Glutamatergic neuron (in vitro differentiated cells): ENCODE measurements around the gene ACOXL. TPM values are rescaled to one million over a fixed set of nuclear protein-coding genes. Genes with fewer than 3 reads are reported as not detected.
A peak's percentile ranks its signal among the peaks of the same experiment; 100 is the strongest.

Experiments used
- DNase-seq: peaks from one replicate; pipeline ENCODE4 v3.0.0; 2022
- H3K27ac Mint-ChIP-seq: one replicate; pipeline ENCODE4 v1.8.0; 2020; ENCODE audit warnings: mild to moderate bottlenecking, mixed read lengths, inconsistent platforms; ENCODE audit not compliant: unreplicated experiment
- H3K27me3 Mint-ChIP-seq: one replicate; pipeline ENCODE4 v1.8.0; 2020; ENCODE audit warnings: mild to moderate bottlenecking, moderate library complexity, mixed read lengths, inconsistent platforms; ENCODE audit not compliant: unreplicated experiment
- H3K36me3 Mint-ChIP-seq: one replicate; pipeline ENCODE4 v1.8.0; 2020; ENCODE audit warnings: mild to moderate bottlenecking, mixed read lengths, inconsistent platforms; ENCODE audit not compliant: unreplicated experiment
- H3K4me1 Mint-ChIP-seq: one replicate; pipeline ENCODE4 v1.8.0; 2020; ENCODE audit warnings: mild to moderate bottlenecking, low read depth, mixed read lengths, inconsistent platforms; ENCODE audit not compliant: unreplicated experiment
- H3K4me3 Mint-ChIP-seq: one replicate; pipeline ENCODE4 v1.8.0; 2020; ENCODE audit warnings: mild to moderate bottlenecking, mixed read lengths, inconsistent platforms; ENCODE audit not compliant: unreplicated experiment
- H3K9me3 Mint-ChIP-seq: one replicate; pipeline ENCODE4 v1.8.0; 2020; ENCODE audit warnings: mild to moderate bottlenecking, moderate library complexity, mixed read lengths, inconsistent platforms; ENCODE audit not compliant: unreplicated experiment
- total RNA-seq: library from RNA; stranded (reverse); fragmentation: NEBNext Ultra II Directional; extraction: Animal tissue kit (Norgen Biotek cat#: 25700); gene quantifications from one replicate; pipeline ENCODE4 v1.2.1, GENCODE V29; 2021; ENCODE audit not compliant: unreplicated experiment
- TF ChIP-seq, protein P1 (sequence below): fragments of 200-600 bp; sonication (generic); IDR thresholded peaks from one replicate; pipeline ENCODE4 v1.5.0; 2021; ENCODE audit not compliant: partially characterized antibody, unreplicated experiment

The ACOXL gene
- total RNA-seq, 1 donor from 2014 or later, result 1.4 TPM

DNA sequence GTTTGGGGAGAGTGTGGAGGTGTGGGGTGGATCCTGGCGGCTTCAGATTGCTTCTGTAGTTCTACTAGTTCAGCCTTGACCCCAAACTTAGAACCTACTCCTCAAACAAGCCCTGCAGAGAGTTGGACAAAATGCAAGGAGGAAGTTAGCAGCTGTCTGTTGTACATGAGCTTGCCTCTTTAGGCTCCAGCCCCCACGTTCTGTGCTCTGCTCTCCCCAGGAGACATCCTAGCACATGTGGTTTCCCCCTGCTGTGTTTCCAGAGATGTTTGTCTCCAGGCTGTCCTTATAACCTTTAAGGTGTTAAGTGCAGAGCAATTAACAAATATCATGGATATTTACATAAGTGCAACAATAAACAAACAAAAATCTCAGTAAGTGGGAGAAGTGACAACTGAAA is 111.1 kb downstream of the ACOXL start:
- no peak for DNase-seq
- peaks cover 7% of the 10 kb centered on the region for H3K27me3 Mint-ChIP-seq
- H3K4me1 Mint-ChIP-seq, result no peaks in the 10 kb centered on the region
- H3K27ac Mint-ChIP-seq, result no peak overlapping the region
- no peaks in the 10 kb centered on the region for H3K9me3 Mint-ChIP-seq
- H3K36me3 Mint-ChIP-seq, result no peaks in the 10 kb centered on the region
- H3K4me3 Mint-ChIP-seq, result no peak overlapping the region
- TF ChIP-seq, protein P1, sequence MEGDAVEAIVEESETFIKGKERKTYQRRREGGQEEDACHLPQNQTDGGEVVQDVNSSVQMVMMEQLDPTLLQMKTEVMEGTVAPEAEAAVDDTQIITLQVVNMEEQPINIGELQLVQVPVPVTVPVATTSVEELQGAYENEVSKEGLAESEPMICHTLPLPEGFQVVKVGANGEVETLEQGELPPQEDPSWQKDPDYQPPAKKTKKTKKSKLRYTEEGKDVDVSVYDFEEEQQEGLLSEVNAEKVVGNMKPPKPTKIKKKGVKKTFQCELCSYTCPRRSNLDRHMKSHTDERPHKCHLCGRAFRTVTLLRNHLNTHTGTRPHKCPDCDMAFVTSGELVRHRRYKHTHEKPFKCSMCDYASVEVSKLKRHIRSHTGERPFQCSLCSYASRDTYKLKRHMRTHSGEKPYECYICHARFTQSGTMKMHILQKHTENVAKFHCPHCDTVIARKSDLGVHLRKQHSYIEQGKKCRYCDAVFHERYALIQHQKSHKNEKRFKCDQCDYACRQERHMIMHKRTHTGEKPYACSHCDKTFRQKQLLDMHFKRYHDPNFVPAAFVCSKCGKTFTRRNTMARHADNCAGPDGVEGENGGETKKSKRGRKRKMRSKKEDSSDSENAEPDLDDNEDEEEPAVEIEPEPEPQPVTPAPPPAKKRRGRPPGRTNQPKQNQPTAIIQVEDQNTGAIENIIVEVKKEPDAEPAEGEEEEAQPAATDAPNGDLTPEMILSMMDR, result no peak

DNA sequence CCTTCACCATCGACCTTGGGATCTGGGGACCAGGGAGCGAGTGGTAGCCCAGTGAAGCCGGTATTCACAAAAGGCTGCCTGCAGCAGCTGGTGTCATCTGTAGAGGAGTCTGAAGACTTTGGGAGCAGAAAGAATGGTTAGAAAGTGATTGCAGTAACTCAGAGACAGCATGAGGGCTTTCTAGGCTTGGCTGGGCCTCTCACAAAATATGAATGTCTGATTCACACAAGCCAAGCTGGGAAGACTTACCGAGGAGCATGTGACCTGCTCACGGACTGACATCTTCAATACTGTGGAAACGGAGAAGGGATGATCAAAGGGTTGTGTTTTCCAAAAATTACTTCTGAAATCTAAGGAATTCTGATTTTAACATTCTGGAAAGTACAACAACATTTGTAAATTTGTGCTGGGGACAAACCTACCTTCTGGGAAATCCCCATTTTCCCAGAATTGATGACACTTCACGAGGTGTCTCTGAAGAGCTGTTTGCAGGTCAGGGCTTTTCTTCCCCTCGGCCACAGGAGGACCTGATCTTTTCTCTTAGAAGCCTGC is 111.7 kb downstream of the ACOXL start:
- Mint-ChIP-seq H3K27me3 (peaks cover 7% of the 10 kb centered on the region), H3K27ac (no peak overlapping the region), H3K4me3 (no peak overlapping the region), H3K9me3 (peaks cover 2% of the 10 kb centered on the region), H3K36me3 (no peaks in the 10 kb centered on the region), H3K4me1 (peaks cover 5% of the 10 kb centered on the region)
- TF ChIP-seq, protein P1, result no peak
- no peak for DNase-seq

DNA sequence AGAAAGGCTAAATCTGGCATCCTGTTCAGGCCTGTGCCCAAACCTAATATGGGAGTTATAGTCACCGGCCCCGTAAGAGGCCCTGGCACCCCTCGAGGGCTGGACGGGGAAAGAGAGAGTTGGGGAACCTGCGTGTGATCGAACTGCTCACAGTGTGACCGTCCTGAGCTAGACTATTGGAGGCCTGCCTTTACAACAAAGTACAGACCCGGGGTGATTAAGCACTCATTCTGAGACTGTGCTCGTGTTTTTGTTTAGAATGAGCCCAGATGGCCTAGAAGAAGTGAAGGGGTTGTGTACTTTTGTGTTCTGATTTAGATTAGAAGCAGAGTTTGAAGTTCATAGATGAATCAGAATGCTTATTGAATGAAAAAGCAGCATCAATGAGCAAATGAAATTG is 115.3 kb downstream of the ACOXL start:
- H3K4me3 Mint-ChIP-seq, result no peak overlapping the region
- no peak overlapping the region for H3K27ac Mint-ChIP-seq
- H3K4me1 Mint-ChIP-seq, result peaks cover 5% of the 10 kb centered on the region
- peaks cover 2% of the 10 kb centered on the region for H3K9me3 Mint-ChIP-seq
- H3K27me3 Mint-ChIP-seq, result peaks cover 6% of the 10 kb centered on the region
- H3K36me3 Mint-ChIP-seq, result no peaks in the 10 kb centered on the region
- no peak for DNase-seq
- TF ChIP-seq, protein P1, result no peak

DNA sequence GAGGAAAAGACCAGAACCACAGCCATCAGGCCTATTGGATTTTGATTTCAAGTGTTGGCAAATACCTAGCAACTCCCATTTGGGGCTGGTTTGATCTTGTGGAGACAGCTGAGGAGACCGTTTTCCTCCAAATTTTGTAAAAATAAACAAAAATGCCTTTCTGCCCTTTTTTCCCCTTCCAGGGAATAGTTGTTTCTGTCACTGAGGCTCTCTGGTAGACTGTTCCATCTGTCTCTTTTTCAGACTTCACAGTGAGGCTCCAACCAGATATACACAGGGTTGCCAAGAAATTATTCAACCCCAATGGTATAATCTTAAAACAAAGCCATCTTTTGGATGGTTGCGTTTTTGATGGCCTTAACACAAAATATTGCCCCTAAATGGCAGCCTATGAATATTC is 115.7 kb downstream of the ACOXL start:
- Mint-ChIP-seq H3K27me3 (peaks cover 6% of the 10 kb centered on the region), H3K4me1 (peaks cover 5% of the 10 kb centered on the region), H3K4me3 (no peak overlapping the region), H3K9me3 (peaks cover 2% of the 10 kb centered on the region), H3K27ac (no peak overlapping the region), H3K36me3 (no peaks in the 10 kb centered on the region)
- TF ChIP-seq, protein P1, result no peak
- no peak for DNase-seq

DNA sequence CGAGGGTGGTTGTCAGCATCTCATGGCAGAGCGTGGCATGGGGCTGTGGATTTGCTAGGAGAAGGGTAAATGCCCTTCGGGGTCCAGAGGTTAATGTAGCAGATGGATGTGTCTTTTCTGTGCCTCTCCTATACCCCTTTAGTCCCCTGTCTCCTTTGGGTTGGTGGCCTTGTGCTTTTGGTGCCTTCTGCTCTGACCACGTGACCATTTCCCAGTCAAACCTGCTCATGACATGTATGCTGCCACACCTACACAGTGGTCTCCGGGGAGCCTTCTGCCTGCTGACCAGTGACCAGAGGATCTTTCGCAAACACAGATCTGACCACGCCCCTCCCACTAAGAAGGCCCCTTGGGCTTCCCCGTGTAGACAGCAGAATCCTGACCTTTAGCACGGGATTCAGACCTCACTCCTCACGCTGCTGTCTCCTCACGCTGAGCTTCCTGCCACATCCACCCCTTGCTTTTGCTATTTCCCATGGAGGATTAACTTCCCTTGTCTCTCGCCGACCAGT is 116.2 kb downstream of the ACOXL start:
- no peak overlapping the region for H3K27ac Mint-ChIP-seq
- no peak for DNase-seq

More for the DNA sequence above, 116.2 kb downstream of the ACOXL start:
- no peaks in the 10 kb centered on the region for H3K36me3 Mint-ChIP-seq
- H3K9me3 Mint-ChIP-seq, result peaks cover 2% of the 10 kb centered on the region
- H3K4me3 Mint-ChIP-seq, result peak overlapping the region; percentile 21
- TF ChIP-seq, protein P1, result no peak
- peaks cover 5% of the 10 kb centered on the region for H3K4me1 Mint-ChIP-seq
- peaks cover 6% of the 10 kb centered on the region for H3K27me3 Mint-ChIP-seq
